Immature natural killer cell (primary cell): ENCODE results near the gene DBNL. TPM values are rescaled to one million over a fixed set of nuclear protein-coding genes. Genes with fewer than 3 reads are reported as not detected.

Experiments
- polyA plus RNA-seq, 3 donors: library from polyadenylated mRNA; unstranded; fragments of 300-500 nt; fragmentation: Illumina TruSeq; gene quantifications; one replicate each; pipeline ENCODE4 v1.2.3, GENCODE V29; 2021

The DBNL gene
- polyA plus RNA-seq, 3 donors from 2014 or later, result 237 to 306 (median 285) TPM

Other genes starting within 250 kb of the DBNL start
- 100 to 1,000 TPM; 101 to 123 (median 114) TPM for gene MRPS24, start 175.2 kb upstream of the DBNL start, polyA plus RNA-seq
- 10 to 100 TPM in 2 of 3 donors, 1 to 10 TPM in 1; 9.4 to 18.9 (median 10.9) TPM for gene URGCP, start 138.1 kb upstream of the DBNL start, polyA plus RNA-seq
- gene UBE2D4, start 118.3 kb upstream of the DBNL start, polyA plus RNA-seq, result 10 to 100 TPM in 2 of 3 donors, 1 to 10 TPM in 1; 6.2 to 11.5 (median 10.6) TPM
- gene SPDYE1, start 46.8 kb upstream of the DBNL start, polyA plus RNA-seq, result under 1 TPM in 1 of 3 donors, not detected in 2; 0.22 TPM
- not detected for gene PGAM2, start 20.9 kb downstream of the DBNL start, polyA plus RNA-seq
- gene POLM, start 37.8 kb downstream of the DBNL start, polyA plus RNA-seq, result 10 to 100 TPM in 1 of 3 donors, 1 to 10 TPM in 2; 5.1 to 23.3 (median 7.2) TPM
- 1 to 10 TPM in 2 of 3 donors, not detected in 1; 1.5 TPM for gene AEBP1, start 59.6 kb downstream of the DBNL start, polyA plus RNA-seq
- gene POLD2, start 78.8 kb downstream of the DBNL start, polyA plus RNA-seq, result 10 to 100 TPM; 39.8 to 65.7 (median 48.4) TPM
- gene MYL7, start 96.6 kb downstream of the DBNL start, polyA plus RNA-seq, result not detected
- gene GCK, start 144.7 kb downstream of the DBNL start, polyA plus RNA-seq, result not detected
- 10 to 100 TPM; 39.1 to 64.9 (median 56.9) TPM for gene YKT6, start 156.3 kb downstream of the DBNL start, polyA plus RNA-seq